Measurements from ENCODE around the gene C1orf35.

C1orf35 gene

GRCh38 chr1:228070851-228071250 is 32.3 kb downstream of the C1orf35 start:
- Histone ChIP-seq H3K4me1 (ENCODE audit: control insufficient read depth, insufficient read depth, low read length) (peaks cover 27% of the 10 kb centered on the region), H3K9me3 (ENCODE audit: control insufficient read depth, low read length) (no peaks in the 10 kb centered on the region), H3K4me3 (ENCODE audit: insufficient read depth, low read depth, low read length) (no peak overlapping the region), H3K36me3 (ENCODE audit: control insufficient read depth, insufficient read depth, low read length) (no peaks in the 10 kb centered on the region), H3K27ac (ENCODE audit: insufficient read depth, low read depth, low read length, poor library complexity, severe bottlenecking) (no peak overlapping the region), H3K27me3 (ENCODE audit: control insufficient read depth, insufficient read depth, low read length, poor library complexity, severe bottlenecking) (peaks cover 73% of the 10 kb centered on the region)
- 63 to 65% methylated on average over 3 of the region's 3 CpGs for WGBS, 2 experiments

- no peak overlapping the region for H3K4me3 ChIP-seq (ENCODE audit: insufficient read depth, low read depth, low read length)
- H3K27ac ChIP-seq (ENCODE audit: insufficient read depth, low read depth, low read length, poor library complexity, severe bottlenecking) = no peak overlapping the region
- peaks cover 73% of the 10 kb centered on the region for H3K27me3 ChIP-seq (ENCODE audit: control insufficient read depth, insufficient read depth, low read length, poor library complexity, severe bottlenecking)
- no peaks in the 10 kb centered on the region for H3K9me3 ChIP-seq (ENCODE audit: control insufficient read depth, low read length)
- whole genome bisulfite sequencing, 2 experiments = 48 to 52% methylated on average over 2 of the region's 2 CpGs
- no peaks in the 10 kb centered on the region for H3K36me3 ChIP-seq (ENCODE audit: control insufficient read depth, insufficient read depth, low read length)
- peaks cover 22% of the 10 kb centered on the region for H3K4me1 ChIP-seq (ENCODE audit: control insufficient read depth, insufficient read depth, low read length)
These were observed 33.0 kb downstream of the C1orf35 start for GRCh38 chr1:228070173-228070572.

DNA sequence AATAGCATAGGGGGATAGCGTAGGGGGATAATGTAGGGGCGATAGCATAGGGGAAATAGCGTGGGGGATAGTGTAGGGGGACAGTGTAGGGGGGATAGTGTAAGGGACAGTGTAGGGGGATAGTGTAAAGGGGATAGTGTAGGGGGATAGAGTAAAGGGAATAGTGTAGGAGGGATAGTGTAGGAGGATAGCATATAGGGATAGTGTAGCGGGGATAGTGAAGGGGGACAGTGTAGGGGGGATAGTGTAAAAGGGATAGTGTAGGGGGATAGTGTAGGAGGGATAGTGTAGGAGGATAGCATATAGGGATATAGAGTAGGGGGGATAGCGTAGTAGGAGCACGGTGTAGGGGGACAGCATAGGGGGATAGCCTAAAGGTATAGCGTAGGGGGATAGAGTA is 34.8 kb downstream of the C1orf35 start:
- Histone ChIP-seq H3K27me3 (ENCODE audit: control insufficient read depth, insufficient read depth, low read length, poor library complexity, severe bottlenecking) (peaks cover 73% of the 10 kb centered on the region), H3K4me1 (ENCODE audit: control insufficient read depth, insufficient read depth, low read length) (peaks cover 5% of the 10 kb centered on the region), H3K9me3 (ENCODE audit: control insufficient read depth, low read length) (no peaks in the 10 kb centered on the region), H3K27ac (ENCODE audit: insufficient read depth, low read depth, low read length, poor library complexity, severe bottlenecking) (no peak overlapping the region), H3K4me3 (ENCODE audit: insufficient read depth, low read depth, low read length) (no peak overlapping the region), H3K36me3 (ENCODE audit: control insufficient read depth, insufficient read depth, low read length) (no peaks in the 10 kb centered on the region)
- WGBS, 2 experiments = 78 to 81% methylated on average over 7 of the region's 7 CpGs

DNA sequence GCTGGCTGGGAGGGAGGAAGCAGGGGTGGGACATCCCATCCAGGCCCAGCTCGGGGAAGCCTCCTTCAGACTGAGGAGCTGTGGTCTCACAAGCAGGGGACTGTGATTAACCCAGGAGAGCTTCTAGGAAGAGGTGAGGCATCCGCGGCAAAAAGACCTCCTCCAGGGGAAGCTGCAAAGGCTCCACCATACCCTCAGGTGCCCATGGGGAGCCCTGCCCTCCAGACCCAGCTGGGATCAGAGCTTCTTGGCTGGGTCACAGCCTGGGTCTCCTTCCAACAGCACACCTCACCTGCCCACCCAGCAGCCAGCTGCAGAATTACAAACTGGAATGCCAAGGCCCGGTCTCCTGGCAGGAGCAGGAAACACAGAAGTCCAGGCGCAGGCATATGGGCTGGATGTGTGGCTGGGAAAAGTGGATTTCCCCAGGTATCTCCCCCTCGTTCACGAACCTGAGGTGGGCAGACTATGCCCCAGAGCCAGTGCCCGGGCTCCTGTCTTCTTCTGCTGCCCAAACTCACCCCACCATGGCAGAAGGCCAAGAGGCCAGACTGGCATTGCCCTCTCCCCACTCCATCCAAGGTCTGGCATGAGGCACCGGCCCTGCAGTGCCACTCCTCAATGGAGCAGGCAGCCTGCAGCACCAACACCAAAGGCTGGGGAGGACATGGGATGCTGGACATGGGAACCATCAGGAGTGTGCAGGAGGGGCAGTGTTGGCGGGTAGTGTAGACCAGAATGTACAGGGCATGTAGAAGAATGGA is 36.1 kb downstream of the C1orf35 start:
- whole genome bisulfite sequencing, 2 experiments = 78 to 80% methylated on average over 10 of the region's 10 CpGs
- Histone ChIP-seq H3K27ac (ENCODE audit: insufficient read depth, low read depth, low read length, poor library complexity, severe bottlenecking) (no peak overlapping the region), H3K4me1 (ENCODE audit: control insufficient read depth, insufficient read depth, low read length) (no peaks in the 10 kb centered on the region), H3K36me3 (ENCODE audit: control insufficient read depth, insufficient read depth, low read length) (no peaks in the 10 kb centered on the region), H3K27me3 (ENCODE audit: control insufficient read depth, insufficient read depth, low read length, poor library complexity, severe bottlenecking) (peaks cover 66% of the 10 kb centered on the region), H3K9me3 (ENCODE audit: control insufficient read depth, low read length) (no peaks in the 10 kb centered on the region), H3K4me3 (ENCODE audit: insufficient read depth, low read depth, low read length) (no peak overlapping the region)

DNA sequence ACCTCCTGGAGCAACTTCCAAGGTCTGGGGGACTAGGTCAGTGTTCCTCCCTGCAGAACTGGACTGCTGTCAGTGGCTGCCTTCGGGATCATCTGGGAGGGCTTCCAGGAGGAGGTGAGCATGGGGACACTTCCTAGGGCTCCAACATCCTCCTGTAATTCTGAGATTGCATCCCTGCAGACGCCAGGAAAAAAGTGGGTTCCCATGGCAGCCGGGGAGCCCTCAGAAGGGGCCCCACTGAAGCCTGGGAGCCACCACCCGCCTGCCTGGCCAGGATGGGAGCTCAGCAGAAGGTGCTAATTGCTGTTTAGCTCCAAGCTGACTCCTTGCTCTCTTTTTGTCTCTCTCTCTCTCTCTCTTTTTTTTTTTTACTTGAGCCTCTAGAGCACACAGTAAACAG is 36.7 kb downstream of the C1orf35 start:
- Histone ChIP-seq H3K27me3 (ENCODE audit: control insufficient read depth, insufficient read depth, low read length, poor library complexity, severe bottlenecking) (peaks cover 63% of the 10 kb centered on the region), H3K9me3 (ENCODE audit: control insufficient read depth, low read length) (no peaks in the 10 kb centered on the region), H3K4me1 (ENCODE audit: control insufficient read depth, insufficient read depth, low read length) (no peaks in the 10 kb centered on the region), H3K27ac (ENCODE audit: insufficient read depth, low read depth, low read length, poor library complexity, severe bottlenecking) (no peak overlapping the region), H3K4me3 (ENCODE audit: insufficient read depth, low read depth, low read length) (no peak overlapping the region), H3K36me3 (ENCODE audit: control insufficient read depth, insufficient read depth, low read length) (no peaks in the 10 kb centered on the region)
- WGBS, 2 experiments = 71 to 78% methylated on average over 4 of the region's 4 CpGs

DNA sequence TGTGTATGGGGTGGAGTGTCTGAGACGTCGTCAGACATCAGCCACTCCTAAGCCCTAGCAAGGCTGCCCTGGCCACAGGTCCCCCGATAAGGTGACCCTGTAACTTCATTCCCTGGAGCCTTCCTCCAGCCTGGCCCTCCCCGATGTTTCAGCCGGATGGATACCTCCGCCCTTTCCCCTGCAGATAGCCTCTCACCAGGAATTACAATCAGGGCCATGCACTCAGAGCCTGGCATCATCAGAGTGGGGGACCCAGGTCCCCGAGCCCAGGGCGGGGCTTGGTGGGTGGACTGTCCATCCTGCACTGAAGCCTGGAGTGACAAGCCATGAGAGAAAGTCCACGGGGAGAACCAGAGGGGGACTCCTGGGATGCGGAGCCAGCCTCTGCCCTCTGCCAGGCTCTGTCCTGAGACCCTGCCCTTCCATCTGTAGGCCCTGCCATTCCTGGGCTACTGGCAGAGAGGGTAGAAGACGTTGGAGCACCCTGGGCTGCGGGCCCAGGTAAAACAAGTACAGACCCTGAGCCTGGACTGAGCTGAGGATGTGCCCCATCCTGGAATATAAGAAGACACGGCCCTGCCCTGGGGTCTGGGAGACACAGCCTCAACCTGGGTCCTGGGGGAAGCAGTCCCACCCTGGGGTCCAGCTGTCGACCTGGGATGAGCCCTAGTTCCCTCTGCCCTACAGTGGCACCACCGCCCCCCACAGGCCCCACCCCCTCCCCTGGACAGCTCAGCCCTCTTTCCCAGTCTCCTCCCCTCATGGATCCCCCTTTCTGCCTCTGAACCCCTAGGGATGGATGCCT is 37.4 kb downstream of the C1orf35 start:
- Histone ChIP-seq H3K27me3 (ENCODE audit: control insufficient read depth, insufficient read depth, low read length, poor library complexity, severe bottlenecking) (peaks cover 63% of the 10 kb centered on the region), H3K27ac (ENCODE audit: insufficient read depth, low read depth, low read length, poor library complexity, severe bottlenecking) (no peak overlapping the region), H3K4me3 (ENCODE audit: insufficient read depth, low read depth, low read length) (no peak overlapping the region), H3K36me3 (ENCODE audit: control insufficient read depth, insufficient read depth, low read length) (no peaks in the 10 kb centered on the region), H3K9me3 (ENCODE audit: control insufficient read depth, low read length) (no peaks in the 10 kb centered on the region), H3K4me1 (ENCODE audit: control insufficient read depth, insufficient read depth, low read length) (no peaks in the 10 kb centered on the region)
- 88 to 90% methylated on average over 15 of the region's 15 CpGs for WGBS, 2 experiments

DNA sequence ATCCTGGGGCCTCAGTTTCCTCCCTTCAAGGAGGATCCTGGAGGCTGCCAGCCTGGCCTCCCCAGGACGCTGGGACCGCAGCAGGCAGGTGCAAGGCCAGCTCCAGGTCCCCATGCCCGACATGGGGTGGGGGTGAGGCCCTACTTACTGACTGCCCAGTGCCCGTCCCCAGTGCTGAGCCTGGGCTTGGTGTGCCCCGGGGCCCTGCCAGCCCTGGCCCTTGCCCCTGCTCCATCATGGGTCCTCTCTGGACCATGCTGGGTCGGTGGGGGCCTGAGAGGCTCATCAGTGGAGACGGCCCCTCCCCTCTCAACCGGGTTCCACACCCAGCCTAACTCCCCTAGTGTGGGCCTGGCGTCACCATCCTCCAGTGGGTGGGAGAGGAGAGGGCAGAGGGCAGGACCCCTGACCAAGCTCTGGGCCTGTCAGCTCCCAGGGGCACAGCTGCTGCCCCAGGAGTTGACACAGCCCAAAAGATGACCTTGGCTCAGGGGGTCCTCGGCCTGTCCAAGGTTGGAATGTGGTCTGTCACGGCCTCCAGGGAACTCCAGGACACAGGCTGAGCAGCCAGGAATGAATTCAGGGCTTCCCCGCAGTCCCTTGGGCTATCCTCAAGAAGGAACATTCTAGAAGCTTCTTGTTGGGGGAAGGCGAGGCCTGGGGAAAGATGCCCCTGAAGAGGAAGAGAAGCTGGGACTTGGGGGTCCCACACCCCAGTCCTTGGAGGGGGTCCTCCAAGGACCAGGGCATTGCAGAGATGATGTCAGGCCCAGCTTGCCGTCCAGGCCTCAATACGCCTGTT is 38.2 kb downstream of the C1orf35 start:
- Histone ChIP-seq H3K27me3 (ENCODE audit: control insufficient read depth, insufficient read depth, low read length, poor library complexity, severe bottlenecking) (peaks cover 63% of the 10 kb centered on the region), H3K36me3 (ENCODE audit: control insufficient read depth, insufficient read depth, low read length) (no peaks in the 10 kb centered on the region), H3K4me3 (ENCODE audit: insufficient read depth, low read depth, low read length) (no peak overlapping the region), H3K27ac (ENCODE audit: insufficient read depth, low read depth, low read length, poor library complexity, severe bottlenecking) (no peak overlapping the region), H3K9me3 (ENCODE audit: control insufficient read depth, low read length) (no peaks in the 10 kb centered on the region), H3K4me1 (ENCODE audit: control insufficient read depth, insufficient read depth, low read length) (no peaks in the 10 kb centered on the region)
- 84 to 86% methylated on average over 15 of the region's 15 CpGs for WGBS, 2 experiments

GRCh38 chr1:228064296-228064695 is 38.8 kb downstream of the C1orf35 start:
- Histone ChIP-seq H3K4me3 (ENCODE audit: insufficient read depth, low read depth, low read length) (no peak overlapping the region), H3K27me3 (ENCODE audit: control insufficient read depth, insufficient read depth, low read length, poor library complexity, severe bottlenecking) (peaks cover 63% of the 10 kb centered on the region)

DNA sequence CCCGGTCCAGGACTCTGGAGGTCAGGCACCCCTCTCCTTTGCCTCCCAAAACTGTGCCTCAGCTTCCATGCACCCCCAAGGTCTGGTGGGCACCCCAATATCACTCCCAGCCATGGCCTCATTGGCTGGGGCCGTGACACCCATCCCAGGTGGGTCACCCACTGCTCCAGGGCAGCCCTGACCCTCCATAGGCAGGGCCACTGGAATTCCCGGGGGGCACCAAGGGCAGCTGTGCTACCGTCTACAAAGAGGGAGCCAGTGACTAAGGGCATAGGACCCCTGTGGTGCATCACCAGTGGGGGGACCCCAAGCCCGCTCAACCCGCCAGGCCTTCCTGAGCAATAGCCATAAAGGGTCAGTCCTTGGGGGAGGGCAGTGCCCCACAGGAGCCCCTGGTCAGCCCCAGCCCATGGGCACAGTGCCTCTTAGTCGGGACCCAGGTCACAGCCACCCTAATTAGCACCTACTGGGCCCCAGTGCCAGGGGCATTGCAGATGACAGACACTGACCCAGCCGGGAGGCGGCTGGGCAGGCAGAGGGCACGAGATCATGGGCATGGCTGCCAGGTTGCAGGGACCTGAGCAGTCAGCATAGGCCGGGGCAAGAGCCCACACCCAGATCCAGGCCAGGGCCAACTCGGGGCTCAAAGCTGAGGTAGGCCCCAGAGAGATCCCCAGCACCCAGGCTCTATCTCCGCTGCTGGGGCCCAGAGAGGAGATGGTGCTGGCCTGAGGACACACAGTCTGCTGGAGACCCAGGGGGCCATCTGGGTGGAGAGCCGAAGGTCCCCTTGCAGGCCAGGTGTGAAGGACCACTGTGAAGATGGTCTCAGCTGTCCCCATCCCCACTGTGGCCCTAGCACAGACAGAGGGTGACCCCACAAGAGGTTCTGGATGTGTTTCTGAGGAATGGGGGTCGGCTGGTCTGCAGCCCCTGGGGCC is 39.6 kb downstream of the C1orf35 start:
- WGBS, 2 experiments = 92 to 94% methylated on average over 15 of the region's 15 CpGs
- peaks cover 63% of the 10 kb centered on the region for H3K27me3 ChIP-seq (ENCODE audit: control insufficient read depth, insufficient read depth, low read length, poor library complexity, severe bottlenecking)
- no peak overlapping the region for H3K4me3 ChIP-seq (ENCODE audit: insufficient read depth, low read depth, low read length)
- H3K9me3 ChIP-seq (ENCODE audit: control insufficient read depth, low read length) = no peaks in the 10 kb centered on the region
- H3K36me3 ChIP-seq (ENCODE audit: control insufficient read depth, insufficient read depth, low read length) = no peaks in the 10 kb centered on the region
- no peaks in the 10 kb centered on the region for H3K4me1 ChIP-seq (ENCODE audit: control insufficient read depth, insufficient read depth, low read length)
- H3K27ac ChIP-seq (ENCODE audit: insufficient read depth, low read depth, low read length, poor library complexity, severe bottlenecking) = no peak overlapping the region

More at GRCh38 chr1:228064296-228064695, 38.8 kb downstream of the C1orf35 start:
- Histone ChIP-seq H3K36me3 (ENCODE audit: control insufficient read depth, insufficient read depth, low read length) (no peaks in the 10 kb centered on the region), H3K9me3 (ENCODE audit: control insufficient read depth, low read length) (no peaks in the 10 kb centered on the region), H3K4me1 (ENCODE audit: control insufficient read depth, insufficient read depth, low read length) (no peaks in the 10 kb centered on the region), H3K27ac (ENCODE audit: insufficient read depth, low read depth, low read length, poor library complexity, severe bottlenecking) (no peak overlapping the region)
- 58 to 64% methylated on average over 8 of the region's 8 CpGs for WGBS, 2 experiments

Measured in ectodermal cell (in vitro differentiated cells).